ENCODE measurements around the gene CDKAL1. TPM values are rescaled to one million over a fixed set of nuclear protein-coding genes. Genes with fewer than 3 reads are reported as not detected.

Gene CDKAL1
- total and polyA plus RNA-seq, 2 of the 8 experiments (the other 6 are each of a cell fraction or from before 2014, with no cell fraction given), result 8.4 to 24.6 TPM

GRCh38 chr6:20778459-20778858 is 244.2 kb downstream of the CDKAL1 start:
- Histone ChIP-seq H2AFZ (ENCODE audit: low read length) (no peak overlapping the region), H4K91ac (replicated peaks; ENCODE audit: insufficient read length, low read length) (no peak overlapping the region), H3K79me1 (ENCODE audit: low read depth, low read length) (no peaks in the 10 kb centered on the region), H3K27ac (ENCODE audit: low read depth, low read length) (no peak overlapping the region), H3K27me3 (replicated peaks in 1 of 4; ENCODE audit: control insufficient read depth in 3 of 4, extremely low read depth in 1 of 4, insufficient read depth in 3 of 4, low read length in 3 of 4) (no peaks in the 10 kb centered on the region), H2BK120ac (replicated peaks; ENCODE audit: low read depth, low read length) (no peak overlapping the region), H3K4me1 (replicated peaks in 1 of 4; ENCODE audit: control insufficient read depth in 3 of 4, insufficient read depth in 4 of 4, low read length in 3 of 4) (no peaks in the 10 kb centered on the region), H3K14ac (ENCODE audit: insufficient read length) (no peak overlapping the region), H4K20me1 (replicated peaks in 1 of 2; ENCODE audit: control insufficient read depth in 1 of 2, insufficient read depth in 2 of 2, low read length in 2 of 2) (no peaks in the 10 kb centered on the region), H2BK20ac (ENCODE audit: low read length) (no peak overlapping the region), H3K4me3 (ENCODE audit: extremely low read depth in 1 of 4, insufficient read depth in 2 of 4, low read depth in 3 of 4, low read length in 4 of 4) (no peak overlapping the region), H4K8ac (ENCODE audit: extremely low read depth, insufficient read depth, low read length) (no peak overlapping the region), H3K23me2 (ENCODE audit: low read depth, low read length) (no peaks in the 10 kb centered on the region), H3K18ac (ENCODE audit: extremely low read depth, low read length) (no peak overlapping the region), H3K4me2 (ENCODE audit: insufficient read depth in 1 of 2, low read depth in 2 of 2, low read length in 2 of 2) (no peak overlapping the region), H3K9me3 (ENCODE audit: insufficient read depth in 2 of 2, low read depth in 1 of 2, low read length in 1 of 2) (no peaks in the 10 kb centered on the region), H3K4ac (replicated peaks; ENCODE audit: insufficient read length, low read depth, low read length) (no peak overlapping the region), H3K23ac (ENCODE audit: insufficient read length) (no peak overlapping the region), H2BK15ac (ENCODE audit: low read length) (no peak overlapping the region), H2BK12ac (ENCODE audit: low read depth, low read length) (no peak overlapping the region), H3K9ac (replicated peaks in 1 of 4; ENCODE audit: extremely low read depth in 1 of 4, low read depth in 3 of 4, low read length in 3 of 4) (no peak overlapping the region), H3K79me2 (ENCODE audit: control insufficient read depth in 1 of 2, insufficient read depth in 2 of 2, low read length in 2 of 2) (no peaks in the 10 kb centered on the region), H4K5ac (ENCODE audit: insufficient read length, low read depth, low read length) (no peak overlapping the region), H2AK5ac (ENCODE audit: low read depth, low read length) (no peak overlapping the region), H3K36me3 (ENCODE audit: control insufficient read depth in 2 of 4, insufficient read depth in 4 of 4, low read length in 3 of 4) (peaks cover 0 to 4% (median 0%) of the 10 kb centered on the region in 4 experiments; a peak in 1 of 8 replicates), H2BK5ac (ENCODE audit: low read depth, low read length) (no peak overlapping the region), H3K56ac (replicated peaks; ENCODE audit: insufficient read length, low read depth, low read length) (no peak overlapping the region)
- no peak for FAIRE-seq
- no peak for DNase-seq (ENCODE audit: low read depth in 1 of 2, low spot score in 2 of 2)
- CTCF ChIA-PET (ENCODE audit: partially characterized antibody), result interaction anchor here (0.6 to 2.4 kb wide), 2 partner anchors 12 to 218 kb away, joined by 3 to 7 read pairs; no protein-coding TSS in a partner anchor
- no peak for TF ChIP-seq TEAD4 (IDR thresholded peaks at IDR 0.05; ENCODE audit: low read depth, low read length)
- TF ChIP-seq PHF8 (conservative IDR thresholded peaks at IDR 0.05; ENCODE audit: low read depth, low read length), result no peak
- no peak for TF ChIP-seq BCL11A (IDR thresholded peaks at IDR 0.05; ENCODE audit: low read depth in 2 of 2, low read length in 2 of 2)
- no peak for TF ChIP-seq BACH1 (IDR thresholded peaks at IDR 0.05; ENCODE audit: low read length)
- no peak for TF ChIP-seq ASH2L (IDR thresholded peaks at IDR 0.05; ENCODE audit: low read length)
- no peak for TF ChIP-seq SUZ12 (IDR thresholded peaks at IDR 0.05; ENCODE audit: low read length)
- no peak for TF ChIP-seq SIRT6 (IDR thresholded peaks at IDR 0.05; ENCODE audit: low read length)
- POLR2A ChIA-PET (ENCODE audit: partially characterized antibody), result no interaction called here
- 94% methylated on average over 5 of the region's 5 CpGs; no CpG with 5 or more reads in 1 of the 2 experiments for WGBS, 2 experiments (ENCODE audit: extremely low coverage in 1 of 2, insufficient coverage in 1 of 2, insufficient read length in 1 of 2, insufficient replicate concordance in 2 of 2, low coverage in 1 of 2, low lambda C conversion rate in 2 of 2, missing lambda C conversion rate in 1 of 2)

All from H1 (cell line).